Stimulated activated CD8-positive, alpha-beta memory T cell treated with anti-CD3 and anti-CD28 coated beads, Interleukin-7, amount 100 ng/mL, for 4 hours (primary cell): Measurements from ENCODE around the gene ANKRD18A.

Experiments used
- DNase-seq, 2 donors: peaks; one replicate each; pipeline ENCODE4 v3.0.0-alpha.2; 2020; ENCODE audit warnings: low read depth in 2 of 2

Gene ANKRD18A

GRCh38 chr9:38529317-38529716 is 91.1 kb downstream of the ANKRD18A start:
- DNase-seq, result no peak

GRCh38 chr9:38527503-38527902 is 92.9 kb downstream of the ANKRD18A start:
- DNase-seq, result no peak

- DNase-seq, result no peak
These were observed 93.8 kb downstream of the ANKRD18A start for GRCh38 chr9:38526591-38526990.

- no peak for DNase-seq
These were observed 97.3 kb downstream of the ANKRD18A start for GRCh38 chr9:38523121-38523520.

- no peak for DNase-seq
These were observed 98.6 kb downstream of the ANKRD18A start for GRCh38 chr9:38521762-38522161.
